PC-9 (cell line): ENCODE data around the gene CPVL.

Experiments used
- EZH2 ChIP-seq: fragments of 200-600 bp; sonication (generic); IDR thresholded peaks from 2 replicates; pipeline ENCODE4 v1.8.0; 2017; ENCODE audit warnings: antibody characterized with exemption, low read depth
- TF ChIP-seq, protein P1 (sequence below): fragments of 200-600 bp; sonication (generic); conservative IDR thresholded peaks from 2 replicates; pipeline ENCODE4 v1.6.1; 2017; ENCODE audit warnings: mixed run types, antibody characterized with exemption, mild to moderate bottlenecking, moderate library complexity

DNA sequence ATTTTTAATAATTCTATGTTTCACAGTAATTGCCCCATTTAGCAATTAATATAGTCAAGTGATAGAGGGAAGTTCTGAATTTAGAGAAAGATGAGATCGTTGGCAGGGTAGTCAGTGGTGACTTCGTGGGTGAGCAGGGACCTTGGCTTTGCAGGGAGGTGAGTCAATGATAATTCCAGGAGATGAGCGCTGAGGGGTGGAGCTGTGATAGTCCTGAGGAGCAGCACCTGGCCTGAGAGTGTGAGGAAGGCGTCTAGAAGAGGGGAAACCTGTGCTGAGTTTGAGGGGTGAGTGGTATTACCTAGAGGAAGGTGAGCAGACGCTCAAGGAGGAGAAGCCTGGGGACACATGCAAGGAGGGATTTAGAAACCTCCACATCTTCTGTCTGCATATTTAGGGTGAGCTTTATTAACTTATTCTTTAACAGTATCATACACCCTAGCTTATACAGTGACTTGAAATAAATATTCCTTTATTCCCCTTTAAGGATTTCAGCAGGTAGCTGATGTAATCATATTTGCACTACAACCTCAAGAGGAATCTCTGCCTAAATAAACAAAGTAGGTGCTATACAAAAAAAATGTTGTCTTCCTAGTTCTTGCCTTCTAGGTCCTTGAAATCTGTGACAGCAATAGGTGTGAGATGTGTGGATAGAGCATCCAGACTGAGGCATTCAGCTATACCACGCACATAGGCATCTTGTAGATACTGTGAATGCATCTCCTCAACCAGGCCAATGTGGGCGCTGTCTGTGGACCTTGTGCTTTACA is 186.1 kb downstream of the CPVL start:
- TF ChIP-seq, protein P1, sequence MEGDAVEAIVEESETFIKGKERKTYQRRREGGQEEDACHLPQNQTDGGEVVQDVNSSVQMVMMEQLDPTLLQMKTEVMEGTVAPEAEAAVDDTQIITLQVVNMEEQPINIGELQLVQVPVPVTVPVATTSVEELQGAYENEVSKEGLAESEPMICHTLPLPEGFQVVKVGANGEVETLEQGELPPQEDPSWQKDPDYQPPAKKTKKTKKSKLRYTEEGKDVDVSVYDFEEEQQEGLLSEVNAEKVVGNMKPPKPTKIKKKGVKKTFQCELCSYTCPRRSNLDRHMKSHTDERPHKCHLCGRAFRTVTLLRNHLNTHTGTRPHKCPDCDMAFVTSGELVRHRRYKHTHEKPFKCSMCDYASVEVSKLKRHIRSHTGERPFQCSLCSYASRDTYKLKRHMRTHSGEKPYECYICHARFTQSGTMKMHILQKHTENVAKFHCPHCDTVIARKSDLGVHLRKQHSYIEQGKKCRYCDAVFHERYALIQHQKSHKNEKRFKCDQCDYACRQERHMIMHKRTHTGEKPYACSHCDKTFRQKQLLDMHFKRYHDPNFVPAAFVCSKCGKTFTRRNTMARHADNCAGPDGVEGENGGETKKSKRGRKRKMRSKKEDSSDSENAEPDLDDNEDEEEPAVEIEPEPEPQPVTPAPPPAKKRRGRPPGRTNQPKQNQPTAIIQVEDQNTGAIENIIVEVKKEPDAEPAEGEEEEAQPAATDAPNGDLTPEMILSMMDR, result no peak
- TF ChIP-seq EZH2, result no peak
